DOHH2 (cell line): ENCODE measurements around the gene DHX38.

ENCODE experiments used
- H3F3A ChIP-seq: fragments of 200-600 bp; sonication (generic), shearing (Covaris generic); 2 replicates; pipeline ENCODE4 v1.6.0; 2016; ENCODE audit warnings: antibody characterized with exemption, mild to moderate bottlenecking; ENCODE audit not compliant: control insufficient read depth, insufficient read depth
- H3K27ac ChIP-seq: fragments of 200-600 bp; sonication (generic); 2 replicates; pipeline ENCODE4 v1.5.1; 2014; ENCODE audit warnings: low read depth, mild to moderate bottlenecking, low read length, moderate library complexity
- H3K27me3 ChIP-seq: fragments of 200-600 bp; sonication (generic); 2 replicates; pipeline ENCODE4 v1.6.1; 2014; ENCODE audit warnings: mild to moderate bottlenecking, low read length, mixed read lengths; ENCODE audit not compliant: control insufficient read depth
- H3K36me3 ChIP-seq: fragments of 200-600 bp; sonication (generic); 2 replicates; pipeline ENCODE4 v1.6.1; 2014; ENCODE audit warnings: mild to moderate bottlenecking, low read length, moderate library complexity, mixed read lengths; ENCODE audit not compliant: control insufficient read depth
- H3K4me1 ChIP-seq: fragments of 200-600 bp; sonication (generic); 2 replicates; pipeline ENCODE4 v1.6.1; 2014; ENCODE audit warnings: mild to moderate bottlenecking, low read length, mixed read lengths; ENCODE audit not compliant: control insufficient read depth
- H3K4me2 ChIP-seq: fragments of 200-600 bp; sonication (generic); 2 replicates; pipeline ENCODE4 v1.6.0; 2014; ENCODE audit warnings: mild to moderate bottlenecking, low read length, moderate library complexity
- H3K4me3 ChIP-seq: fragments of 200-600 bp; sonication (generic); 2 replicates; pipeline ENCODE4 v1.5.1; 2014; ENCODE audit warnings: mild to moderate bottlenecking, low read length, mixed read lengths
- H3K79me2 ChIP-seq: fragments of 200-600 bp; sonication (generic); 2 replicates; pipeline ENCODE4 v1.6.1; 2014; ENCODE audit warnings: mild to moderate bottlenecking, low read length, mixed read lengths; ENCODE audit not compliant: control insufficient read depth
- H3K9me2 ChIP-seq: fragments of 200-600 bp; sonication (generic); replicated peaks from 2 replicates; pipeline ENCODE4 v1.6.1; 2014; ENCODE audit warnings: mild to moderate bottlenecking, low read length, mixed read lengths; ENCODE audit not compliant: control insufficient read depth
- H3K9me3 ChIP-seq: fragments of 200-600 bp; sonication (generic); 2 replicates; pipeline ENCODE4 v1.6.1; 2014; ENCODE audit warnings: antibody characterized with exemption, low read length, mixed read lengths; ENCODE audit not compliant: control insufficient read depth, insufficient read depth
- H4K20me1 ChIP-seq: fragments of 200-600 bp; sonication (generic); 2 replicates; pipeline ENCODE4 v1.6.0; 2014; ENCODE audit warnings: low read depth, mild to moderate bottlenecking, antibody characterized with exemption, low read length, moderate library complexity; ENCODE audit not compliant: control insufficient read depth, insufficient read depth
- EZH2phosphoT487 ChIP-seq: fragments of 200-600 bp; sonication (generic); IDR thresholded peaks from 2 replicates; pipeline ENCODE4 v1.6.1; 2017; ENCODE audit warnings: borderline replicate concordance, mild to moderate bottlenecking, antibody characterized with exemption, low read length, moderate library complexity, mixed read lengths
- TF ChIP-seq, protein P1 (sequence below): fragments of 200-600 bp; sonication (generic); IDR thresholded peaks from one replicate; pipeline ENCODE4 v1.5.1; 2014; ENCODE audit warnings: antibody characterized with exemption, mild to moderate bottlenecking, low read depth, low read length; ENCODE audit not compliant: poor library complexity, severe bottlenecking

Gene DHX38

DNA sequence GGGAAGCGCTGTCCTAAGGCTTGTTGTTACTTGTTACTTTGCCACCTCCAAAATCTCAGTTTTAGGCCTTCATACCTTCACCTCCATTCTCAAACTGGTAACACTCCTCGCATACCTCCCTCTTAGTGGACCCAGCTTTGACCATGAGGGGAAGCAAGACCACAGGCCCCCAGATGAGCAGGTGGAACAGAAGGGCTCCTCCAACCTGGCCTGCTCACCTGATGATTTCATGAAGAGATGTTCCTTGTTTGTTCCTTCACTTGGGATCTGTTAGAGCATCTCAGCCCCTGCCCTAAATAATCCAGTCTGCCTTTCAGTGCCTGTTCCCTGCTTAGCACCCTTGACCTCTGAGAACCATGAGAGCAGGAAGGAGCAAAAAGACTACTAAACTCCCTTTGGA is 28.7 kb downstream of the DHX38 start:
- no peaks in the 10 kb centered on the region for H3K27me3 ChIP-seq
- H3K4me2 ChIP-seq = no peak overlapping the region
- H3K4me3 ChIP-seq = no peak overlapping the region
- TF ChIP-seq, protein P1, sequence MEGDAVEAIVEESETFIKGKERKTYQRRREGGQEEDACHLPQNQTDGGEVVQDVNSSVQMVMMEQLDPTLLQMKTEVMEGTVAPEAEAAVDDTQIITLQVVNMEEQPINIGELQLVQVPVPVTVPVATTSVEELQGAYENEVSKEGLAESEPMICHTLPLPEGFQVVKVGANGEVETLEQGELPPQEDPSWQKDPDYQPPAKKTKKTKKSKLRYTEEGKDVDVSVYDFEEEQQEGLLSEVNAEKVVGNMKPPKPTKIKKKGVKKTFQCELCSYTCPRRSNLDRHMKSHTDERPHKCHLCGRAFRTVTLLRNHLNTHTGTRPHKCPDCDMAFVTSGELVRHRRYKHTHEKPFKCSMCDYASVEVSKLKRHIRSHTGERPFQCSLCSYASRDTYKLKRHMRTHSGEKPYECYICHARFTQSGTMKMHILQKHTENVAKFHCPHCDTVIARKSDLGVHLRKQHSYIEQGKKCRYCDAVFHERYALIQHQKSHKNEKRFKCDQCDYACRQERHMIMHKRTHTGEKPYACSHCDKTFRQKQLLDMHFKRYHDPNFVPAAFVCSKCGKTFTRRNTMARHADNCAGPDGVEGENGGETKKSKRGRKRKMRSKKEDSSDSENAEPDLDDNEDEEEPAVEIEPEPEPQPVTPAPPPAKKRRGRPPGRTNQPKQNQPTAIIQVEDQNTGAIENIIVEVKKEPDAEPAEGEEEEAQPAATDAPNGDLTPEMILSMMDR = no peak
- no peak for TF ChIP-seq EZH2phosphoT487
- no peaks in the 10 kb centered on the region for H3K4me1 ChIP-seq
- H3K27ac ChIP-seq = no peak overlapping the region
- no peaks in the 10 kb centered on the region for H3K36me3 ChIP-seq
- H3K9me3 ChIP-seq = no peaks in the 10 kb centered on the region
- no peaks in the 10 kb centered on the region for H3K9me2 ChIP-seq
- no peaks in the 10 kb centered on the region for H4K20me1 ChIP-seq
- H3K79me2 ChIP-seq = no peaks in the 10 kb centered on the region
- no peaks in the 10 kb centered on the region for H3F3A ChIP-seq

DNA sequence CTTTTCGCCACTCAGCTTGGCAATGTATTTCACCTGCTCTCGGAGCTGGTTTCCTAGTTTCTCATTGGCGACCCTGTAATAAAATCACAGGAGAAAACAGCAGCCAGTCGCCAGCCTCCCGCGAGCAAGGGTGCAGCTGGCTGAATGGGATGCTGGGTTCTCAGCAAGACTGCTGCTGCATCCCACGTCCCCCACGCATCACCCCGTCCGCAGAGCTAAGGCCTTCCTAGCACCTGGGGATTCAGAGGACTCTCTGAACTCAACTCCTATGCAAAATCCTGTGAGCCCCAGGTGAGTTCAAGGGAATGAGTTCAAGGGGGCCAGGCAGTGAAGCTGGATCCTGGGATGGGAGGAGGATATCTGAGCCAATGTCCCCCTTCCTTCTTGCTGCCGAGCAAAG is 29.3 kb downstream of the DHX38 start:
- no peak overlapping the region for H3K27ac ChIP-seq
- TF ChIP-seq, protein P1 = no peak
- no peak for TF ChIP-seq EZH2phosphoT487
- no peaks in the 10 kb centered on the region for H3K27me3 ChIP-seq
- no peaks in the 10 kb centered on the region for H3K4me1 ChIP-seq
- no peaks in the 10 kb centered on the region for H3K9me2 ChIP-seq
- H3K4me2 ChIP-seq = no peak overlapping the region
- H3K79me2 ChIP-seq = no peaks in the 10 kb centered on the region
- no peaks in the 10 kb centered on the region for H4K20me1 ChIP-seq
- H3K4me3 ChIP-seq = no peak overlapping the region
- no peaks in the 10 kb centered on the region for H3K9me3 ChIP-seq
- H3K36me3 ChIP-seq = no peaks in the 10 kb centered on the region
- H3F3A ChIP-seq = no peaks in the 10 kb centered on the region

DNA sequence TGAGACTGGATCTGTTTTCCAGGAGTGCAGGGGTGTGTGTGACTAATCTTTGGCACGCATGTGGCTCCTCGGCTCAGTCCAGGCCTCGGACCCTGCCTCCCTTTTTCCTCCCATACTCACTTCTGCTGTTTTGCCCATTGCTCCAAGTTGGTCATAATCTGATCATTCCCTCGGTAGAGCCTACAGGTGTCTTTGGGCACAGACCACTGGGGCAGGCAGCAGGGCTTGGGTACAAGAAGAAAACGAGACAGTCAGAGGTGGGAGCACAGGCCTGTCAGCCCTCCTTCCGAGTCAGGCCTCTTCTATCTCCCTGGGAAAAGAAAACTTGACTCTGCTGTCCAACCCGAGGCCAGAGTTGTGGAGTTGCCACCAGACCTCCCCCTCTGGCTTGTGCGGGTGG is 29.8 kb downstream of the DHX38 start:
- TF ChIP-seq, protein P1 = no peak
- no peak for TF ChIP-seq EZH2phosphoT487
- no peak overlapping the region for H3K4me2 ChIP-seq
- no peaks in the 10 kb centered on the region for H3K9me2 ChIP-seq

DNA sequence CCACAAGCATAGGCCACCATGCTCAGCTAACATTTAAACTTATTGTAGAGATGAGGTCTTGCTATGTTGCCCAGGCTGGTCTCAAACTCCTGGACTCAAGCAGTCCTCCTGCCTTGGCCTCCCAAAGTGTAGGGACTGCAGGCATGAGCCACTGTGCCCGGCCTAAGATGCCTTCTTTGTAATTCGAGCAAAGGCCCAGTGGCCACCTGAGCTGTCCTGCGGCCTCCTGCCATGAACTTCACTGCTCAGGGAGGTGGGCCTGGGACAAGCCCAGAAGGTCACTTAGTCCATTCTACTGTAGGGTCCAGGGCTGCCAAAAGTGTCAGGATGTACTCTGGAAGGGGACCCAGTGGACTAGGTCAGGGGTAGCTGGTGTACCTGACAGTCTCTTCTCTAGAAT is 30.5 kb downstream of the DHX38 start:
- Histone ChIP-seq H3K4me3 (no peak overlapping the region), H3K9me3 (no peaks in the 10 kb centered on the region), H3F3A (no peaks in the 10 kb centered on the region), H3K4me2 (no peak overlapping the region), H3K4me1 (no peaks in the 10 kb centered on the region), H3K9me2 (no peaks in the 10 kb centered on the region), H4K20me1 (no peaks in the 10 kb centered on the region), H3K79me2 (no peaks in the 10 kb centered on the region), H3K36me3 (no peaks in the 10 kb centered on the region), H3K27me3 (no peaks in the 10 kb centered on the region), H3K27ac (no peak overlapping the region)
- no peak for TF ChIP-seq EZH2phosphoT487
- TF ChIP-seq, protein P1 = no peak

More for the DNA sequence above, 29.8 kb downstream of the DHX38 start:
- H4K20me1 ChIP-seq = no peaks in the 10 kb centered on the region
- H3K4me1 ChIP-seq = no peaks in the 10 kb centered on the region
- H3F3A ChIP-seq = no peaks in the 10 kb centered on the region
- H3K36me3 ChIP-seq = no peaks in the 10 kb centered on the region
- H3K27me3 ChIP-seq = no peaks in the 10 kb centered on the region
- H3K4me3 ChIP-seq = no peak overlapping the region
- no peaks in the 10 kb centered on the region for H3K9me3 ChIP-seq
- no peaks in the 10 kb centered on the region for H3K79me2 ChIP-seq
- H3K27ac ChIP-seq = no peak overlapping the region
